Activated gamma-delta T cell treated with anti-CD3 and anti-CD28 coated beads, Interleukin-2, amount 50 U/mL, for 16 hours (primary cell): Measurements from ENCODE around the gene PDZRN3.

ENCODE experiments used
- DNase-seq: peaks from one replicate; pipeline ENCODE4 v3.0.0-alpha.2; 2020; ENCODE audit warnings: low read depth

Gene PDZRN3

DNA sequence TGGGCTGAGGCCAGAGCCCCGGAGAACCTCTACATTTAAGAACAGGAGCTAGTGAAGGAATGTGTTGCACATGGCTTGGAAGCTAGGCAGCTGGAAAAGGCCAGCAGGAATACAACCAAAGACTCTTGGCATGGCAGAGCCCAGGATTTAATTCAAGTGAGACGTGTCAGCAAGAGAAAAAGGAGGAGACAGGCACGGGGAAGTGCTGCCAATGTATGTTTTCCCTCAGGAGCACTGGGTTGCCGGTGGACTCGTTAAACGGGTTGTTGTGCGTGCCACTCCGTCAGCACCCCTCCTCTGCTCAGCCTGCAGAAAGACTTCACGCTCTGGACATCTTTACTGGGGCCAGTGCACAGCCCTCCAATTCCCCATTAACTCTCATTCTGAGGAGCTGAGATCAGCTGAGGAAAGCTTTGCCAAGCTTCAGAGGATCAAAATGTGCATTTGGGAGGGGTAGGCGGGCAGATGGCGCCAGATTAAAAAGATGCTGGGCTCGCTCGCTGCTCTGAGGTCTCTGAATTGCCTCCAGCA lies 103.7 kb downstream of the PDZRN3 start:
- no peak for DNase-seq

DNA sequence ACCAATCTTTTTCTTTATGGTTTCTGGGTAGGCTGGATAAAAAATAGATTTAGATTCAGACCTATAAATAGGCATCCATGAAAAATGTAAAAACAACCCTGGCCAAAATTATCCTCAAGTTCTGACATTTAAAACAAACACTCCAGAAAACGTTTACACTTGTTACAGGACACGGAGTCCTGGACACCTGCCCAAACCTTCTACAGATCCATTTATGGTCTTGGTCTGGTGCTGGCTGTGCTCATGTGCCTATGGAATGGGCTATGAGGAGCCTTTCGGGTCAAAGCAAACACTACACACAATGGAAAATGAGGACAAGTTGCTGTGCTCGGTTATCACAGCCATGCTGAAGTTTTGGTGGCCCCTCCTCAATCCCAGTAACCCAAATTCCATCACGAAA lies 108.1 kb downstream of the PDZRN3 start:
- no peak for DNase-seq

DNA sequence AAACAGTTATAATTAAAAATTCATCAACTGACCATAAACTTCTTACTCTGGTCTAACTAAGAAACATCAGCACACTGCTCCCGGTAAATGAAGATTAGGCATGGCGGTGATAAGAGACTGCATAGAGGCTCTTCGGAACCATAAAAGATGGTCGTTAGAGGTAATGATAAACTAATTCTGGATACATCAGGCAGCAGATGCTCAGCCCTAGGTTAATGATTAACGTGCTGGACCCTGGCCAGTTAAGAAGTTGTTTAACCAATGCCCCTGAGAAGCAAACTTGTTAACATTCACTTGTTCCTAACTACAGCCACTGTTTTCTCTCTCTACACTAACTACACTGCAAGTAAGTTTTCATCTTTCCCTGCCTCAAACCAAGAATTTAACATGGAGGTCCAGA lies 111.5 kb downstream of the PDZRN3 start:
- no peak for DNase-seq

DNA sequence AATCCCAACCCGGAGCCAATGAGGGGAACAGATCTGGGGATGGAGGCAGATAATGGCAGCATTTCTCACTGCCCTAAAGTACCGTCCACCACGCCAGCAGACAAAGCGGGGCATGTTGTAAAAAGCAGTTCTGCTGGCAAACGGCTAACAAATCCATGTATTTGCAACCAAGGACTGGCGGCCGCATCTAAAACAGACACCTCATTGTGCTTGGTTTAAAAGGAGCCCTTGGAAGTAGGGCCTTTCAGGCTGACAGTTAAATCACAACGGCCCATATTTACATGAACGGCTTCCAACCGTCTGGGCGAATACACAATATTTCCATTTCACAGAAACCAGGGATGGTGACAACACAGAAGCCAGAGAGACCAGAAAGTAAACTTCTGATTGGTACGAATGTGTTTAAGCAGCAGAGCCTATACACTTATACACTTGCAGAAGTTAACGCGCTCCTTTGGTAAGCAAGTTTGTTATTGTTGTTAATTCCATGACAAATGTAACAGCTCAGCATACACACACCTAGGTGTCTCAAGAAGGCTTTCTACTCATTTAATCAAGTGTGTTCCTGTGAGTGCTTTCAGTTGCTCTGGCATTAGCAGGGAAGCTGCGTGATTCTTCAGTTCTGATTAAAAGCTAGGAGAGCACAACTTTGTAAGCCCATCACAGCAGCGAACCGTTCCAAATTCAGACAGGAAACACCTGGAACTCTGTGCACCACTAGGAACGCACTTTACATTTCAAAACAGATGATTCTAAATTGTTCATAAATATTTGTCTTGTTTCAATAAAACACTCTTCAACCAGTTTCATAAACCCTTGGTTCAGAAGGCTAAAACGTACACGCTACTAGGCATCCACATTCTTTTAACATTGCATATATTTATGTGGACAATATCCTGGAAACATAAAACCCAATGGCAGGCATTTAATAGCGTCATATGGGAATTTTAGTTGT lies 112.9 kb downstream of the PDZRN3 start:
- no peak for DNase-seq

DNA sequence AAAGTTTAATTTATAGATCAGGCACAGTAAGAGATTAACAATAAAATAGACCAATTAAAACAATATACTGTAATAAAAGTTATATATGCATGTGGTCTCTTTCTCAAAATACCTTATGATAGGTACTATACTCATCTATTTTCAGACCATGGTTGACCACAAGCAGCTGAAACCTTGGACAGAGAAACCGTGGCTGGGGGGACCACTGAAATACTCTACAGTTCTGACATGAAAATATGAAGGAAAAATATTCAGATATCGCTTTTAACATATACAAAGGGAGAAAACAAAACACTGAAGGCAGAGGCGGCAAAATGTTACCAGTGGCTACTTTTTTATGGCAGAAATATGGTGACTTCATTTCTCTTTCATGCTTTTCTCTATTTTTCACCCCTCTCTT lies 114.0 kb downstream of the PDZRN3 start:
- DNase-seq = no peak

DNA sequence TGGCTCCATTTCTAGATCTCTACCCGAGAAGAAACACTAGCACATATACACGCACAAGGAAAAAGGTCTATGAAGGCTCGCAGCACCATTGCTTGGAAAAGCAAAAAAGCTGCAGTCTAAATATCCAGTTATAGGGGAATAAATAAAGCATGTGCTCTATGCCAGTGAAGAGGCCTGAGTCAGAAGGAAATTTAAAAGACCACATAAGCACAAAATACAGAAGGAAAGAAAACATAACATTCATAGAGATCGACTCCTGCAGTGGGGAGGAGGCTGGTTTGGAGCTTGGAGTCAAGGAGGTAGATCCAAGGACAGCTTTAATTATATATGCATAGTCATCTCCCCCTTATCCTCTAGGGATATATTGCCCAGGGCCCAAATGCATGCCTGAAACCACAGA lies 114.4 kb downstream of the PDZRN3 start:
- no peak for DNase-seq

DNA sequence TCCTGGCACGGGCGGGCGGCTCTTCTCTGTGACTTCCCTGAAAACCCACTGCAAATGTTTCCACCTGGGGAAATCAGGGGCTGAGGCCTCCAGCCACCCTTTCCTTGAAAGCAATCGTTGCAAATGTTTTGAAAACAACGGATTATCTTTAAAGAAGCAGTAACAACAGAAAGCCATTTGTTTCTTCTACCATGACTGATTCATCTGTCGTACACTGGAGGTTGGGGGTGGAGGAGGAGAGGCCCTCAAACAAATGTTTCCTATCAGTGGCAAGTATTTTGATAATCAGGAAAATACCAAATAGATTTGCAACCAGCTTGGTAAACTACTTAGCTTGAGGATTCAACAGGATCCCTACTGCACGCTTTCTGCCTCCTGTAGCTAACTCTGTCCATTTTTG lies 114.9 kb downstream of the PDZRN3 start:
- DNase-seq = no peak

DNA sequence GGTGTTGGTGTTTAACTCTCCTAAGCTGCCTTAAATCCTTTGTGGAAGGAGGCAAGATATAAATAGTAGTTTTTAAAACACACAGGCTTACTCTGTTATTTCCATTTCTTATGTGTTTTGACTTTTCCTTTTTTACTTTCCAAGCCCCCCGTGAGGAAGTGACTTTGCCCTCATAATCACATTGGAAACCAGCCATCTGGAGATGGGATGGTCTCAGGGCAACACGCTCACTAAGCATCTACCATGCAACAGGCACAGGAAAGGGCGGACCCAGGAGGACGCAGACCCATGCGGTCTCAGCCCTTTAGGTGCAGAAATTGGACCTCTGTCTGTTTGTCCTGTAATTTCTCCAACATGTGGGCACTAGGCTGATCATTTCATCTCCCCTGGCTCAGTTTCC lies 115.7 kb downstream of the PDZRN3 start:
- DNase-seq = no peak

DNA sequence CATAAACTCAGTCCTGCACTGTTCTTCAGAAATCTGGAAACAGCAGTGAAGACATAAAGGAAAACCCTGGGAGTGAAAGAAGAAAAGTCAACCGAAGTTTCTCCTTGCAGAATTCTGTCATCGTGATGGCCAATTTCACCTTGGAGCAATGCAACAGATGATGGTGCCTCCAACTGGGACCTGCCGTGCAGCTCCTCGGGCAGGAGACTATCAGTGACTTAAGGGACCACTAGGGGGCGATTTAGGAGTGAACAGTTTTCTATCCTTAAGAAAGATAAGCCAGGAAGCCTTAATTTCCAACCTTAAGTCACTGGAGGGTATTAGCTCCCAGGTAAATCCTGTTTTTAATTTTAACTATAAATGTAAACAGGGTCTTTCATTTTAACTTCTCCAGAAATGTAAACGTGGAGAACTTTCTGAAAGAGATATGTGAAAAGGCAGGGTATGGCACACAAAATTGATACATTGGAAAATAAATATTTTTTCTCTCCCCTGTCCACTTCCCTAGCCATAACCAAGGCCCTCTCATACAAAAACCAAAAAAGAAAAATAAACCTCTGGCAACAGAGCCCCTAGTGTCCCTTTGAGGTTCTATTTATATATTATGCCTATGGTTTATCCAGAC lies 116.3 kb downstream of the PDZRN3 start:
- DNase-seq = no peak

DNA sequence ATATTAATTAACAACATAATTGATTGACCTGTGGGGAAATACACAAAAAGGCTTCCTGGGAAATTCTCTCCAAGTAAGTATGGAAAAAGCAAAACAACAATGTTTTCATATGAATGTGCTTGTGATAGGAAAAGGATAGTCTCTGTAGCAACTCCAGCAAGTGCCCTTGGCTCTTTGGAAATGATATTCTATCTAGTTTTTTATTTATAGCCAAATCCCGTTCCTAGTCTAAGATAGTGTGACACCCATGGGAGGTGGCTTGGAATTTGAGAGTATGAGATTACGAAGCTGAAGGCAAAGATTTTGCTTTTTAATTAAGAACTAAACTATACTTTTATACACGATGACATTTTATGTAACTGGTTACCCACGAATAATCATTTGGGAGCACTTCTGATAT lies 119.9 kb downstream of the PDZRN3 start:
- no peak for DNase-seq

DNA sequence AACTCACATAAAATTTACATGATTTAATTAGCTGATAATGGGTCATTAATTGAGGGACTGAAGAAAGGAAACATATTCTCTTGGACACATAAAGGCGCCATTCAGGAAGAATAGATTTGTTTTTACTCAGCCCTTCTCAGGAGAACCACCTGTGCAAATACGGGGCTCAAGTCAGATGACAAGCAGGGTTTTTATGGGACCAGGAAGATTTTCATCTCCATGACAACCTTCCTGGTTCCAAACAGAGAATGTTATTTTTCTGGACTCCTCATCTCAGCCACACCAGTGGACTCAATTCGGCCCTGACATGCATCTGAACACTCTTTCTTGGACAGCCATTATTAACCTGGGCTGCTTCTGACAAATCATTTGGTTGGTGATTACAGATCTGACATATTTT lies 120.5 kb downstream of the PDZRN3 start:
- DNase-seq = no peak

DNA sequence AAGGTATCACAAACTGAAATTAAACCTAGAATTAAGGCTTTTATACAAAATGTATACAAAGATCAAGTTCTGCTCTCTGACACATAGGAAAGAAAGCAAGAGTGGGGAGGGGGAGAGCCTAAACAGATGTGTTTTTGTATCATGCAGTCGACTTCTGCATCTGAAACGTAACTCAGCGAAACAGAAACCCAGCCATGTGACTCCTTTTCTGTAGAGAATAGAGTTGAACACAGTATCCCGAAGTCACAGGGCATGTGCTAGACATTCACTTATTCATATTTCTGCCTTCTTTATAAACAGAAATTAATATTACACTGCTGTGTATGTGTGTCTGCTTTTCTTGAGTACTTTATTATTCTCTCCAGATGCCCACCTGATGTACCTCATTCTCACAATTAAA lies 121.0 kb downstream of the PDZRN3 start:
- DNase-seq = no peak

DNA sequence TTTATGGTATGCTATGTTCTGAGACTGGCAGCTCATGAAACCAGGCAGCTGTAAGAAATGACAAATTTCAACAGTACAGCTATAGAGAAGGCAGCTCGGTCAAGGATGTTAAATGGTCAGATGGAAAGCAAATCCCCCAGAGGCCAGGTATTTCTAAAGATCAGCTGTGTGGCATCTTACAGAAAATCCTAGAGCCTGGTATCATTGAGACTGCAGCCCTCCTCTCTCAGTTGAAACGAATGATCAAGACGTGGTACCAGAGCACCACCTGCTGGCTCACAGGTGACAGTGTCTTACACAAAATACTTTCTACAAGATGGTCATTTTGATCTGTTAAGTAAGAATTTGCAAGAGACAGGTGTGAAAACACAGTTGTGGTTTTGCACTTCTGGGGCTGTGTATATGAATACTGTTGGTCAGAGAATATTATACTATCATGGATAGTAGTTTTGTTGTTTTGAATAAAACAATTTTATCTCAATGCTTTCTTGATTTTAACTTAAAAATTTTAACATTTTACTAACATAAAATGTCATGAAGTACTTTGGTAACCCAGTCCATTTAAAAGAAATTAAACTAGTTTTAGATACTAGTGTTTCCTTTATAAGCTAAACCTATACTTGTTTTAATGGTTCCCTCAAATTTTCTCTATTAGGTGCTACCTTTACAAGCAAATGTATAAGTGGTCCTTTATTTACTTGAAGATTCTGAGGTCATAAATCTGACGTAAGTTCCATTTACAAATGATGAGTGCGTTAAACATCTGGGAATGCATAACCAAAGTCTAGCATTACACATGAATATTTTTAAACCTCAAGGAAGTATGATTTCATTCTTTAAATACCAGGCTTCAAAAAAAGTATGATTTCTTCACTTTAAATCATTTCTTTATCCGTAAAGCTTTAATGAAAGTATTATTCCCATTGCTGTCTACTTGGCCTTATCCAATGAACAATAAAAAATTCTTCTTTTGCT lies 121.8 kb downstream of the PDZRN3 start:
- DNase-seq = no peak

DNA sequence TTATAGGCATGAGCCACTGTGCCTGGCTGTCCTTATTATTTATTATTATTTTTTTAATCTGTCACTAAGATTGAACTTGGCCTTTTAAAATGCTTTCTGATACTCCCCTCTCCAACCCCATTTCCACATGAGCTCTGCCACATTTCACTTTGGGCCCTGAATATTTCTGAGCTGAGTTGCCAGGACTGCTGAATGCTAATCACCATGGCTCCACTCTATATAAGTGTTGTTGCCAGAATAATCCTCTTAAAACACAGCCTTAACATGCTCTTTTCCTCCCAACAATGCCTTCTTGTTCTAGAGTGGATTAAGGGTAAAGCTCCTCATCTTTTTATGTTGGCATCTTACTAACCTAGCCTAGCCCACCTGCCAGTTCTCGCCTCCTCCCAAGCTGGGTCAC lies 124.4 kb downstream of the PDZRN3 start:
- no peak for DNase-seq

DNA sequence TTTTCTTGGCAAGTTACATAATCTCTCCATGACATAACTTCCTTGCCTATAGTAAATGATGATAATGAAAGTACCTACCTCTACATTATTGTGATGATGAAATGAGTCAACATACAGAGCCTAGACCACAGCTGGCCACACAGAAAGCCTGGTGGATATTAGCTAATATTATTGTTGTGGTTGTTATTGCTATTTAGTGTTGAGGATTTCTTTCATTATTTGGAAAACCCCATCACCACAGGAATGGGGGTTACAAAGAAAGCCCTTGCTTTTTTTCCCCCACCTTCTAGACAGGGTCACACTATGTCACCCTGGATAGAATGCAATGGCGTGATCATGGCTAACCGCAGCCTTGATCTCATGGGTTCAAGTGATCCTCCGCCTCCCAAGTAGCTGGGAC lies 125.0 kb downstream of the PDZRN3 start:
- DNase-seq = no peak

DNA sequence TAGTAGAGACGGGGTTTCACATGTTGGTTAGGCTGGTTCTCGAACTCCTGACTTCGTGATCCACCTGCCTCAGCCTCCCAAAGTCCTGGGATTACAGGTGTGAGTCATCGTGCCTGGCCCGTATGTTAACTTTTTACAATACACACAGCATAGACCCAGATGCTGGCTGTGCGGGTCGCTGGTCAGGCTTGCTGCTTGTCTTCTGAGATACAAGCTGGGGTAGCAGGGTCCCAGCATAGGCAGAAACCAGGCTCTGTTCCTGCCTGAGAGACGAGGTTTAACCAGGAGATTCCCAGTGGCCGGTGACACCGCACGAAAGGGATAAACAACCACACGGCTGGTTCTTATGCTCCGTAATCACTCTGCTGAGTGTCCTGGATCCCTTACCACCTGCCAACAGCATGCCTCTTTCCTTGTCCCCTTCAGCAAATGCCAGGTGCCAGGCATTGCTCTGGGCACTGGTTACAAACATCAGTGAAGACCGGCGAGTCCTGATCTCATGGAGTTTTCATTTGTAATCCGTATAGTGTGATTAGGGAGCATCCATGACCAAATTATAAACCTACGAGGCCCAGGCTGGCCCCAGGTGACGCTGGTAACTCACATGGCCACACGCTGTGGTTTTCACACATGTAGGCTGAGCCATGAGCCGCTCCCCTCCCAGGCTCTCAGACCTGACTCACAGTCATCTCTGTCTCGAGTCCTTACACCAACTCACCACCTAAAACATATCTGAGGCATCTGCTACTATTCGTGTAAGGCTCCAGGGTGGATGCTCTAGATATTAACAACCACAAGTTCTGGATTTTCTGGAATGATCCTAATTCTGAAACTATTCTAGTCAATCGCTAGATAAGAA lies 125.7 kb downstream of the PDZRN3 start:
- no peak for DNase-seq

DNA sequence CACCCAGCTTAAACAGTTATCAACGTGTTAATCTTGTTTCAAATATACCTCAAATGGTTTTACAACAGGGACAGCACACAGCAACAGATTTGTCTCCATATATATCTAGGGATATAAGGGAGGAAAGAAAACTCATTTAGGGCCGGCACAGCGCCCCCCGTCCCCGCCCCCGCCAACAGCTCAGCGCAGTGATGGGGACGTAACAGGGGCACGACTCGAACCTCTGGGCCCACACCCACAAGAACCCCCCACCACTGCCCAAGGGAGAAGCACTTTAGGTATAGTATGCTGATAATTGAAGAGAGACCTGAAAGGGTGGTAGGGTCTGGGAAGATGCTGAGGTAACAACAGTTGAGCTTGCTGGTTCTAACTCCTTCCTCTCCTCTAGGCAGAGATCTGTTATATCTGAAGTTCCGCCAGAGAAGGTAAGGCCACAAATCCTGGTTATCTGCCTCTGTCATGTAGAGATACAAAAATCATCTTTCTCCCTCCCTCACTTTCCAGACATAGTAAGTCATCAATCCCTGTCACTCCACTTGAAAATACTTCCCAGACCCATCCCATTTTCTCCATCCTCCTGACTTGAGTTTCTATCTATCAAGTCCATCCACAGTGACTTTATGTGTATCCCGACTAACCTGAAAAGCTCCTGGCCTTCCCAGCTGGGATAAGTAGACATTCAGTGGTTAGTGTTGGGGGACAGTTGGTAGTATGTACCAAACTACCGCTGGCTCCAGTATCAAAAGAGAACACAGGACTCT lies 126.9 kb downstream of the PDZRN3 start:
- no peak for DNase-seq

DNA sequence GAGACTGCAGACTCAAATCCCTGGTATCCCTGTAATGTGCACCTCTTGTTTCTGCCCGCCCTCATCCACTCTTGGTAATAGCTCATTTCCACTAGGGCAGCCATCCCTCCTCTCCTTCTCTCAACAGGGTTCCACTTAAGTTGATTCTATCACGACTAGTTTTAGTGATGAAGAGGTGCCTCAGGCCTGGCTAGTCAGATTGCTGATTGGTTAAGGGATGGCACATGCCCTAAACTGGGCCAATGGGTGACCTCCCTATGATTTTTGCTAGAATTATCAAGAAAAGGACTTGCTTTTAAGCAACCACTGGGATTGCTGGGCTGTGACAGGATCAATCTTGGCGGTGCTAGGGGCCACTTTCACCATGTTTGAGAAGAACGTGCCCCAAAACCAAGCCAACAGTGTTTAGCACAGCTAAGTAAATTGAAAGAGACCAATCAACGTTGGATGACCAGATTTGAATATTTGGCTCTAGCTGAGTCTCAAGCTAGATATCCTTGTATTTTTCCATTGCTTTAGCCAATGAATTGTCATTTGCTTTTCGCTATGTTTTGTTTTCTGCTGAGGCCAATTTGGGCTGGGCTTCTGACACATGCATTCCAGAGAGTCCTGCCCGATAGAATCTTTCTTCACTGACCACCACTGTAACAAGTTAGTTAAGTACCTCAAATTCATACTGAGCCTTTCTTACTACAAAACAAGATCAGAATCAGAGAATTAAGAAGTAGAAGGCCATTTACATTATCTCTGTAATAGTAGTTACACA lies 131.0 kb downstream of the PDZRN3 start:
- DNase-seq = no peak

DNA sequence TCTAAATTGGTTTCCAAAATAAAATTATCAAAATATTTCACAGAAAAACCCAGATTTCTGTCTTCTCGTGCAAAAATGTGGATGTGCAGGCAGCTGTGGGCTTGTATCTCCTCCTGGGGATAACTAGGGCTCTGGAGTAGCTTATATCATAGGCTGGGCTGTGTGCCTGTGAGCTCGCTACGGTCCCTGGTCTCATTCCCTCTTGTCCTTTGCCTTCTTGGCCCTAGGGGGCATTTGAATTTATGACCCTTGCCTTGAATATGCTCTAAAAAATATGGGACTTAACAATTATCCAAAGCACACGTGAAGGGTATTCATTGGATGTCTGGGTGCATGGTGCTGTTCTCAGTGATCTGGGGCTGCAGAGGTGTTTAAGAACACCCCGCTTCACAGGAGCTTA lies 132.6 kb downstream of the PDZRN3 start:
- no peak for DNase-seq

DNA sequence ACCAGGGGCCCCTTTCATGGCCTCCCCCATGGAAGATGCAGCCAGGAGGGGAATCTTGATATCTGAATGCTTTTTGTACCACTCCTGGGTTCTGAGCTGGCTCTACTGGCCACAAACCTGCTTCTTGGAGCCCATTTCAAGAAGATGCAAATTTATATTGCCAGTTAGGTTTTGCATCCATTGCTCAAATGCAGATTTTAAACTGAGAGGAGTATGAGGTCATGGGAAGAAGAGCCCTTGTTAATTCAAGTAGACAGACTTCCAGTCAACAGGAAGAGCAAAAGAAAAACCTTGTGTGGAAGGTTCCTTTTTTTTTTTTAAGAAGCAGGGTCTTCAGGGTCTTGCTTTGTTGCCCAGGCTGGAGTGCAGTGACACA lies 133.5 kb downstream of the PDZRN3 start:
- no peak for DNase-seq
